Measurements from ENCODE around the gene MOV10L1.

MOV10L1 gene

GRCh38 chr22:50089682-50090411 lies at the start of gene MOV10L1:
MOV10L1 (plus strand) TSS chr22:50090006; CDS start chr22:50090089, 83 bp downstream.
- no peak for DNase-seq (ENCODE audit: low read depth, low spot score)

- no peak for DNase-seq (ENCODE audit: low read depth, low spot score)
Measured at GRCh38 chr22:50040717-50041116, 49.1 kb upstream of the MOV10L1 start.

- DNase-seq (ENCODE audit: low read depth, low spot score): no peak
Measured at GRCh38 chr22:50041361-50042065, 48.3 kb upstream of the MOV10L1 start.

- DNase-seq (ENCODE audit: low read depth, low spot score): no peak
Measured at GRCh38 chr22:50044485-50045118, 45.2 kb upstream of the MOV10L1 start.

GRCh38 chr22:50045211-50046018 lies 44.4 kb upstream of the MOV10L1 start:
- DNase-seq (ENCODE audit: low read depth, low spot score): no peak

- no peak for DNase-seq (ENCODE audit: low read depth, low spot score)
Measured at GRCh38 chr22:50046019-50046415, 43.8 kb upstream of the MOV10L1 start.

GRCh38 chr22:50046481-50047245 lies 43.1 kb upstream of the MOV10L1 start:
- no peak for DNase-seq (ENCODE audit: low read depth, low spot score)

- no peak for DNase-seq (ENCODE audit: low read depth, low spot score)
Measured at GRCh38 chr22:50047346-50047745, 42.5 kb upstream of the MOV10L1 start.

- no peak for DNase-seq (ENCODE audit: low read depth, low spot score)
Measured at GRCh38 chr22:50048061-50048765, 41.6 kb upstream of the MOV10L1 start.

GRCh38 chr22:50048836-50049235 lies 41.0 kb upstream of the MOV10L1 start:
- no peak for DNase-seq (ENCODE audit: low read depth, low spot score)

GRCh38 chr22:50049299-50050195 lies 40.3 kb upstream of the MOV10L1 start:
- no peak for DNase-seq (ENCODE audit: low read depth, low spot score)

- no peak for DNase-seq (ENCODE audit: low read depth, low spot score)
Measured at GRCh38 chr22:50051930-50052329, 37.9 kb upstream of the MOV10L1 start.

- DNase-seq (ENCODE audit: low read depth, low spot score): no peak
Measured at GRCh38 chr22:50053861-50054260, 35.9 kb upstream of the MOV10L1 start.

- no peak for DNase-seq (ENCODE audit: low read depth, low spot score)
Measured at GRCh38 chr22:50056214-50056972, 33.4 kb upstream of the MOV10L1 start.

GRCh38 chr22:50057278-50058060 lies 32.3 kb upstream of the MOV10L1 start:
- no peak for DNase-seq (ENCODE audit: low read depth, low spot score)

- no peak for DNase-seq (ENCODE audit: low read depth, low spot score)
Measured at GRCh38 chr22:50058061-50058905, 31.5 kb upstream of the MOV10L1 start, which contains the start of gene TTLL8. TTLL8 (minus strand) TSS chr22:50058298.

Measured in smooth muscle cell of the brain vasculature (primary cell).